Natural killer cell (primary cell): ENCODE measurements around the gene NCLN. TPM values are rescaled to one million over a fixed set of nuclear protein-coding genes. Genes with fewer than 3 reads are reported as not detected.

ENCODE experiments used
- ATAC-seq, 3 donors: fragments of 150-1000 bp in 2 of 3; fragments of 200-7000 bp in 1 of 3; cut with Tn5 transposase; 1 replicate in 1 of 3; 2 replicates in 2 of 3; pipeline ENCODE4 v1.10.0; 2021; ENCODE audit warnings: mild to moderate bottlenecking in 2 of 3, moderate library complexity in 2 of 3
- DNase-seq, 2 donors: peaks; one replicate each; pipeline versions ENCODE4 v3.0.0 to v3.0.0-alpha.2; 2013 to 2021; ENCODE audit warnings: mixed read lengths in 1 of 2
- H3K27ac ChIP-seq: one replicate; pipeline ENCODE4 v1.5.1; 2013; ENCODE audit warnings: mild to moderate bottlenecking, low read length
- H3K27me3 ChIP-seq: one replicate; pipeline ENCODE4 v1.6.1; 2013; ENCODE audit warnings: low read length; ENCODE audit not compliant: control insufficient read depth, insufficient read depth
- H3K36me3 ChIP-seq: one replicate; pipeline ENCODE4 v1.6.1; 2013; ENCODE audit warnings: low read length; ENCODE audit not compliant: control insufficient read depth, insufficient read depth
- H3K4me1 ChIP-seq: one replicate; pipeline ENCODE4 v1.6.1; 2013; ENCODE audit warnings: low read length; ENCODE audit not compliant: control insufficient read depth, insufficient read depth
- H3K4me3 ChIP-seq: one replicate; pipeline ENCODE4 v1.5.1; 2013; ENCODE audit warnings: low read length
- H3K9me3 ChIP-seq: one replicate; pipeline ENCODE4 v1.6.1; 2013; ENCODE audit warnings: low read length; ENCODE audit not compliant: control insufficient read depth, insufficient read depth
- H3K27ac Mint-ChIP-seq, 2 donors: one replicate each; pipeline ENCODE4 v1.8.0; 2022; ENCODE audit warnings: mild to moderate bottlenecking in 2 of 2, mixed read lengths in 2 of 2, moderate library complexity in 1 of 2
- H3K27me3 Mint-ChIP-seq, 2 donors: one replicate each; pipeline ENCODE4 v1.8.0; 2022; ENCODE audit warnings: low read depth in 2 of 2, mixed read lengths in 2 of 2
- H3K36me3 Mint-ChIP-seq: one replicate; pipeline ENCODE4 v1.8.0; 2022; ENCODE audit warnings: mixed read lengths
- H3K4me1 Mint-ChIP-seq, 2 donors: one replicate each; pipeline ENCODE4 v1.8.0; 2022; ENCODE audit warnings: mixed read lengths in 2 of 2
- H3K4me3 Mint-ChIP-seq: one replicate; pipeline ENCODE4 v1.8.0; 2022; ENCODE audit warnings: mild to moderate bottlenecking, moderate library complexity, mixed read lengths
- H3K9me3 Mint-ChIP-seq, 2 donors: one replicate each; pipeline ENCODE4 v1.8.0; 2022; ENCODE audit warnings: mixed read lengths in 2 of 2
- WGBS: methylation state at CpG from one replicate; pipeline ENCODE4 v1.1.7; 2013; ENCODE audit warnings: missing lambda C conversion rate; ENCODE audit not compliant: insufficient coverage; 5-methylcytosine and 5-hydroxymethylcytosine counted together
- intact Hi-C: fragments of 100-400 bp; cut with micrococcal nuclease; formaldehyde crosslinking; loops from one replicate; pipeline ENCODE4 v1.14.2; 2022
- total RNA-seq, 4 donors: library from RNA; stranded (reverse); fragments of 120-200 nt in 1 of 4; gene quantifications; one replicate each; pipeline versions ENCODE4 v1.2.3 to v1.2.4, GENCODE V29; 2013 to 2022
- TF ChIP-seq, protein P1 (sequence below): fragments of 200-600 bp; IDR thresholded peaks from one replicate; pipeline ENCODE4 v1.8.0; 2022; ENCODE audit warnings: antibody characterized with exemption

The NCLN gene
- total RNA-seq, 3 donors from 2014 or later (not counting 1 experiment from before 2014, with no cell fraction given): 39.6 to 61.4 (median 49.0) TPM

DNA sequence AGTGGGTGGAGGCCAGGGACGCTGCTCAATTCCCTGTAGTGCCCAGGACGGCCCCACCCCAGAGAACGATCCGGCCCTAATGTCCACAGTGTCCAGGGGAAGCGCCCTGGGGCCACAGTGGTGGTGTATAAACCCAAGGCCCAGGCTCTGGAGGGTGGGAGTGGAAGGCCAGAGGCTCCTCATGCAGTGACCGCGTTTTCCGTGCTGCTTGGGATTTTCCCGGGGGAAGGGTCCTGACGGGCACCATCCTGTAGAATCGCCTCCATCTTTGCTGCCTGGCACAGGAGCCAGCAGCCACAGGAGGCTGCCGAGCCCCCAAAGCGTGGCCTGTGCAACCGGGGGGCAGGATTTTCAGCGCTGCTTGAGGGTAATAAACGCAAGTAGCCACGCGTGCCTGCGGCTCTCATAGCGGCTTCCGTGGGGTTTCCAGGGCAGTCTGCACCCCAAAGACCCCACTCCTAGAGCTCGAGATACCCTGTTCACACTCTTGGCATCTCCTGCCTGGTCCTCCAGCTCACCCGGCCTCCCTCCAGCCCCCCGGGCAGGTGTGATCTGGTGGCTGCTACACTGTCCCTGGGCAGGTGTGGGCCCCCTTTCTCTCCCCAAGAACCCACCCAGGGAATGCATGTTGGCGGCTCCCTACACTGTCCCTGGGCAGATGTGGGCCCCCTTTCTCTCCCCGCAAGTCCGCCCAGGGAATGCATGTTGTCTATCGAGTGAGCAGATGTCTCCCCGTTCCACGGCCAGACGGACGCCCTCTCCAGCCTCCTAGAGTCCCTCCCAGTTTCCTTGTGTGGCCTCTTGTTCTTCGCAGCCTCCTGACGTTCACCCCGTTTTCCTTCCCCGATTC, 2.2 kb downstream of the NCLN start:
- peaks cover 29 to 54% of the 10 kb centered on the region in 2 donors for H3K4me1 Mint-ChIP-seq
- H3K9me3 ChIP-seq: no peaks in the 10 kb centered on the region
- 91% methylated on average over 36 of the region's 36 CpGs for WGBS
- H3K4me3 ChIP-seq: no peak overlapping the region
- no peaks in the 10 kb centered on the region for H3K27me3 Mint-ChIP-seq
- ATAC-seq (no peak), DNase-seq (no peak)
- TF ChIP-seq, protein P1, sequence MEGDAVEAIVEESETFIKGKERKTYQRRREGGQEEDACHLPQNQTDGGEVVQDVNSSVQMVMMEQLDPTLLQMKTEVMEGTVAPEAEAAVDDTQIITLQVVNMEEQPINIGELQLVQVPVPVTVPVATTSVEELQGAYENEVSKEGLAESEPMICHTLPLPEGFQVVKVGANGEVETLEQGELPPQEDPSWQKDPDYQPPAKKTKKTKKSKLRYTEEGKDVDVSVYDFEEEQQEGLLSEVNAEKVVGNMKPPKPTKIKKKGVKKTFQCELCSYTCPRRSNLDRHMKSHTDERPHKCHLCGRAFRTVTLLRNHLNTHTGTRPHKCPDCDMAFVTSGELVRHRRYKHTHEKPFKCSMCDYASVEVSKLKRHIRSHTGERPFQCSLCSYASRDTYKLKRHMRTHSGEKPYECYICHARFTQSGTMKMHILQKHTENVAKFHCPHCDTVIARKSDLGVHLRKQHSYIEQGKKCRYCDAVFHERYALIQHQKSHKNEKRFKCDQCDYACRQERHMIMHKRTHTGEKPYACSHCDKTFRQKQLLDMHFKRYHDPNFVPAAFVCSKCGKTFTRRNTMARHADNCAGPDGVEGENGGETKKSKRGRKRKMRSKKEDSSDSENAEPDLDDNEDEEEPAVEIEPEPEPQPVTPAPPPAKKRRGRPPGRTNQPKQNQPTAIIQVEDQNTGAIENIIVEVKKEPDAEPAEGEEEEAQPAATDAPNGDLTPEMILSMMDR: no peak
- peak overlapping the region; percentile 89 for H3K4me3 Mint-ChIP-seq
- H3K9me3 Mint-ChIP-seq: no peaks in the 10 kb centered on the region
- H3K27me3 ChIP-seq: no peaks in the 10 kb centered on the region
- H3K36me3 Mint-ChIP-seq: no peaks in the 10 kb centered on the region
- H3K4me1 ChIP-seq: peaks cover 59% of the 10 kb centered on the region
- no peak overlapping the region for H3K27ac ChIP-seq
- intact Hi-C loops: loop anchor here (10.0 kb wide), 2 partner anchors 233 to 247 kb away; no protein-coding TSS in a partner anchor
- H3K27ac Mint-ChIP-seq: peak overlapping the region; percentile 65 to 94
- peaks cover 16% of the 10 kb centered on the region for H3K36me3 ChIP-seq

DNA sequence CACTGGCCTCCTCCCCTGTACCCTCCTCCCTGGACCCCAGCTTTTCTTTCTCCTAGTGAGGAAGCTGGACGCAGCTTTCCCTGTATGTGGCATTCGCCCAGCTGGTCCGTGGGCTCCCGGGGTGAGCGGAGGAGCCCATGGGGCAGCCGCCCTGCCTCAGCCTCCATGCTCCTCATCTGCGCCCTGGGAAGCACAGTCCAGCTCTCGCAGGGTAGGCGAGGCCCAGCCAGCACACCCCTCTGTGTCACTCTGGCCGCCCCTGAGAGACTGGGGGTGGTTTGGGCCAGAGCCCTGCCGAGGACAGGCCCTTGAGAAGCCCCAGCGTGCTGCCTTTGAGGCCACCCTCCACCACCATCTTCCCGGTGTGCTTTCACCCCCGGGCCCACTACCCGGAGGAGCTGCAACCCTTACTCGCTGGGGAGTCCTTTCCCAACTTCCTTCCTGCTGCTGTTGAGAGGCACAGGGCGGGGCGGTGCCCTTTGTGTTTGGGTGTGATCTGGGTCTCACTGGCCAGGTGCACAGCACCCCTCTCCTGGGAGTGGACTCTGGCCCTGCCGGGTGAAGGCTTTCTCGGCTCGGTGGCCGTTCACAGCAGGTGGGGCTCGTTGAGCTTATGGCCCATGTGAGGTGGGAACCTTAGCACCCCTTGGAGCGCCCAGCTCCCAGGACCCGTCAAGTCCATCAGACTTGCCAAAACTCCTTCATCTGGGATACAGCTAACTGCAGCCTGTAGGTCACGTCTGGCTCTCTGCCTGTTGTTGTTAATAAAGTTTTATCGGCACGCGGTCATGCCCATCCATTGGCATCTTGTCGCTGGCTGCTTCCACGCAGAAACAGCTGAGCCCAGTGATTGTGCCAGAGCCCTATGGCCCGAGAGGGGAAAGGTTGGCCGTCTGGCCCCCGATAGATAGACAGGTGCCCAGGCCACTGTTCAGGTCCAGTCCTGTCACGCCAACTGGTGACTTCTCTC, 3.2 kb downstream of the NCLN start:
- no peak overlapping the region for H3K4me3 ChIP-seq
- no peak for ATAC-seq
- peaks cover 48% of the 10 kb centered on the region for H3K4me1 ChIP-seq

DNA sequence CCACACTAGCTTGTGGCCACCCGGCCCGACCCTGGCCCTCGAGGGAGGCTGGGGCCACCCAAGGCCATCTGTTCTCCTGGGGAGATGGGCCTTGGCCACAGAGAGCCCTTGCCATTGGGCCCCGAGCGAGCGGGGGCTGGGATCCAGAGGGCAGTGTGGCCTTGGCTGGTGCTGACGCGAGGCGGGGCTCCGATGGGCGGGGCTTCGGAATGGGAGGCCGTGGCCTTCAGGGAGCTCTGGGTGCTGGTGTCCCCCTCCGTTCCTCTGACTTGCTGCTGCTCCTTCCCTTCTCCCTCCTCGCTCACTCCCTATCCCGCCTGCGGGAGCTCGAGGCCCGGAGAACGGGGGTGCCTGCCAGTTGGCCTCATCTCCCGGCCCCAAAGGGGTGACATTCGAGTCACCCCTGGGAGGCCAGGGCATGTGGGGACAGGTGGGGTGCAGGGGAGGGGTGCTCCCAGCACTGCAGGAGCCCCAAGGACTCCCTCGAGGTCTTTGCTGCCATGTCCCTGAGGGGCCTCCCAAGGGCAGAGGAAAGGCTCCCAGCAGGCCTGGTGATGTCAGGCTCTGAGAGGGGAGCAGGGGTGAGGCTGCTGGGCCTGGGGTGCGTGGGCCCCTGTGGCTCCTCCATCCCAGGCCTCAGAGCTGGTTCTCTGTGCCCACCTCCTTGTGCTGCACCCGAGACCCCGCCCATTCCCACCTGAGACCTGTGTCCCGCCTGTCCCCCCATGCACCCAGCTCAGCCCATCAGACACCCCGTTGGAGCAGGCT, 4.2 kb downstream of the NCLN start:
- intact Hi-C loops: loop anchor here (10.0 kb wide), 2 partner anchors 235 to 245 kb away; no protein-coding TSS in a partner anchor
- ATAC-seq: no peak
- DNase-seq: no peak
- Mint-ChIP-seq H3K36me3 (no peaks in the 10 kb centered on the region), H3K4me3 (no peak overlapping the region), H3K4me1 (peaks cover 16 to 38% of the 10 kb centered on the region in 2 donors), H3K27ac (no peak overlapping the region), H3K27me3 (no peaks in the 10 kb centered on the region), H3K9me3 (no peaks in the 10 kb centered on the region)
- Histone ChIP-seq H3K9me3 (no peaks in the 10 kb centered on the region), H3K27me3 (no peaks in the 10 kb centered on the region), H3K4me3 (no peak overlapping the region), H3K27ac (no peak overlapping the region), H3K36me3 (peaks cover 9% of the 10 kb centered on the region), H3K4me1 (peaks cover 39% of the 10 kb centered on the region)
- TF ChIP-seq, protein P1: no peak
- WGBS: 96% methylated on average over 25 of the region's 28 CpGs

More for the DNA sequence above, 3.2 kb downstream of the NCLN start:
- TF ChIP-seq, protein P1: no peak
- Histone ChIP-seq H3K36me3 (peaks cover 15% of the 10 kb centered on the region), H3K9me3 (no peaks in the 10 kb centered on the region), H3K27me3 (no peaks in the 10 kb centered on the region), H3K27ac (no peak overlapping the region)
- peak overlapping the region; percentile 56 for H3K4me3 Mint-ChIP-seq
- H3K4me1 Mint-ChIP-seq: peaks cover 26 to 47% of the 10 kb centered on the region in 2 donors
- no peak for DNase-seq
- H3K9me3 Mint-ChIP-seq: no peaks in the 10 kb centered on the region
- intact Hi-C loops: loop anchor here (10.0 kb wide), 2 partner anchors 234 to 246 kb away; no protein-coding TSS in a partner anchor
- no peaks in the 10 kb centered on the region for H3K36me3 Mint-ChIP-seq
- 79% methylated on average over 35 of the region's 35 CpGs for WGBS
- H3K27me3 Mint-ChIP-seq: no peaks in the 10 kb centered on the region
- peak overlapping the region in 1 of 2 donors; percentile 42 for H3K27ac Mint-ChIP-seq
